ENCODE data around the gene MRTFB.

GRCh38 chr16:14164916-14165662 is 94.0 kb downstream of the MRTFB start:
- TF ChIP-seq GATA2 (IDR thresholded peaks at IDR 0.05; ENCODE audit: low read depth, low read length) (no peak), GATA3 (IDR thresholded peaks at IDR 0.05; ENCODE audit: low read depth, low read length) (no peak)

Data from SH-SY5Y (cell line).